GM18499 (cell line): ENCODE data around the gene TNFRSF6B.

Source experiments
- ATAC-seq: cut with Tn5 transposase; IDR thresholded peaks from one replicate; pipeline ENCODE4 v1.9.1; 2021; ENCODE audit warnings: moderate number of reproducible peaks; ENCODE audit not compliant: insufficient read depth, unreplicated experiment

Gene TNFRSF6B

DNA sequence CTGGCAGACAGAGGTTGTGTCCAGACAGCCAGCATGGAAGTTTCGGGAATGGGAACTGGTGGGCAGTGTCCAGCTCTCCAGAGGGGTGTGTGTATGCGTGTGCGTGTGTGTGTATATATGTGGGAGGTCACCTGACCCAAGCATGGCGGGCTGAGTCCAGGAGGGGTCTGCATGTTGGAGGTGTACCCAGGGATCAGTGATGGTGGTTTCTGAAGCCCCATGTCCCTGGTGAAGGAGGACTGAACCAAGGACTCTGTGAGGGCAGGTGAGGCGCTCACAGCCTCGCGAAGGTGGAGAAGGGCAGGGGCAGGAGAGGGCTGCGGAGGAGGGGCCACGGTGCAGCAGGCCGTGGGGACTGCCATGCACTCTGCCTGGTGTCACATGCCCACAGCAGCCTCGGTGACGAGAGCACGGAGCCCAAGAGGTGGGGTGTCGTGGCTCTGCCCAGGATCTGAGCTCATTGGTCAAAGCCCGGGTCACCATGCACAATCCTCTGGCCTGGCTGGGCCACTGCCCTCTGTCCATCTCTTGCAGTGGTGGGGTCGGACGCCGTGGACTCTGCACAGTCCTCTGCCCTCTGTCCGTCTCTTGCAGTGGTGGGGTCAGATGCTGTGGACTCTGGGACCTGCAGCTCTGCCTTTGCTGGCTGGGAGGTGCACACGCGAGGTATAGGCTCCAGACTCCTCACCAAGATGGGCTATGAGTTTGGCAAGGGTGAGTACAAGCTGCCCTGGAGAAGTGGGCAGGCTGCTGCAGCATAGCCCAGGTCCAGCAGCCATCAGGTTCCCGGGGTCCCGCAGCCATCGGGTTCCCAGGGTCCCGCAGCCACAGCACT is 37.9 kb downstream of the TNFRSF6B start:
- ATAC-seq = no peak

DNA sequence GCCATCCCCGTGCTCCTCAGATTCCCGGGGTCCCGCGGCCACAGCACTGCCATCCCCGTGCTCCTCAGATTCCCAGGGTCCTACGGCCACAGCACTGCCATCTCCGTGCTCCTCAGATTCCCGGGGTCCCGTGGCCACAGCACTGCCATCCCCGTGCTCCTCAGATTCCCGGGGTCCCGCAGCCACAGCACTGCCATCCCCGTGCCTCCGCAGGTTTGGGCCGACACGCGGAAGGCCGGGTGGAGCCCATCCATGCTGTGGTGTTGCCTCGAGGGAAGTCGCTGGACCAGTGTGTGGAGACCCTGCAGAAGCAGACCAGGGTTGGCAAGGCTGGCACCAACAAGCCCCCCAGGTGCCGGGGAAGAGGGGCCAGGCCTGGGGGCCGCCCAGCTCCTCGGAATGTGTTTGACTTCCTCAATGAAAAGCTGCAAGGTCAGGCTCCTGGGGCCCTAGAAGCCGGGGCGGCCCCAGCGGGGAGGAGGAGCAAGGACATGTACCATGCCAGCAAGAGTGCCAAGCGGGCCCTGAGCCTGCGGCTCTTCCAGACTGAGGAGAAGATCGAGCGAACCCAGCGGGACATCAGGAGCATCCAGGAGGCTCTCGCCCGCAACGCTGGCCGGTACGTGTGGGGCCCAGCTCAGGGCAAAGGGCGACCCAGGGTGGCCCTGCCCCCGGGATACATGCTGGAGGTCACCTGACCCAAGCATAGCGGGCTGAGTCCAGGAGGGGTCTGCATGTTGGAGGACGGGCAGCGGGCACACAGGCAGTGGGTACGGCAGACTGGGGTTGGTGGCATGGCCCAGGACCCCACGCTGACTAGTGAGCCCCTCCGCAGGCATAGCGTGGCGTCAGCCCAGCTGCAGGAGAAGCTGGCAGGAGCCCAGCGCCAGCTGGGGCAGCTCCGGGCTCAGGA is 38.8 kb downstream of the TNFRSF6B start:
- ATAC-seq = no peak

DNA sequence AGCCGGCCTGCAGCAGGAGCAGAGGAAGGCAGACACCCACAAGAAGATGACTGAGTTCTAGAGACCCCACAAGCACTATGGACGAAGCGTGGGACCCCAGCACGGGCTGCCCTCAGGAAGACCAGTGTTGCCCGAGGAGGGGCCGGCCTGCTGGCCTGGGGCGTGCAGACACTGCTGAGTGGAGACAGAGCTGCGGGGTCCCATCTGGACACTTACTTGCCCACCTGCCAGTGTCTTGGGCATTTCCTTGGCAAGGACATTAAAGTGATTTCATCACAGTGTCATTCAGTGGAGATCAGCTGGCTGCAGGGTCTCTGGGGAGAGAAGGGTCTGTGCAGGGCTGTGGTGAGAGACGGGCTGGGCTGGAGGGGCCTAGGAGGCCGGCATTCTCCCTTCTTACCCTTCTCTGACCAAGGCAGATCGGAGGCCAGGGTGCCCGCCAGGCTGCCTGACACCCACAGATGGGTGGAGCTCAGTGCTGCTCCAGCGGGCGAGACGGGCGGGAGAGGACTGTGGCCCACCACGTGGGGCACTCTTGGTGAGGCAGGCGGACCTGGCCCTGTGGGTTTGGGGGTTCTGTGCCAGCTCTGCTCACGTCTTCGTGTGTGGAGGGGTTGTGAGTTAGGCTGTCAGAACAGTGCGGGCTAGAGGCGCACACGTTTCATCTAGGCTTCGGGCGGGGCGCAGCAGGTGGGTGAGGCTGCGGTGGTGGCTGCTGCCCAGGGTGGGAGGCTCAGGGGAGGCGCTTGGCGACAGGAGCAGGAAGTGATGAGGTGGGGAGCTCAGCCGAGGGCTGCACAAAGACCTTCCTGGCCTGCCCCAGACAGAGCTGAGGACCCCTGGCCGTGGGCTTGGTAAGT is 39.6 kb downstream of the TNFRSF6B start, which contains the start of gene LIME1:
LIME1 (plus strand) TSS at position 806 of the 860 bp plus-strand sequence. CDS start 886 bp downstream, outside the sequence.
- ATAC-seq = no peak

DNA sequence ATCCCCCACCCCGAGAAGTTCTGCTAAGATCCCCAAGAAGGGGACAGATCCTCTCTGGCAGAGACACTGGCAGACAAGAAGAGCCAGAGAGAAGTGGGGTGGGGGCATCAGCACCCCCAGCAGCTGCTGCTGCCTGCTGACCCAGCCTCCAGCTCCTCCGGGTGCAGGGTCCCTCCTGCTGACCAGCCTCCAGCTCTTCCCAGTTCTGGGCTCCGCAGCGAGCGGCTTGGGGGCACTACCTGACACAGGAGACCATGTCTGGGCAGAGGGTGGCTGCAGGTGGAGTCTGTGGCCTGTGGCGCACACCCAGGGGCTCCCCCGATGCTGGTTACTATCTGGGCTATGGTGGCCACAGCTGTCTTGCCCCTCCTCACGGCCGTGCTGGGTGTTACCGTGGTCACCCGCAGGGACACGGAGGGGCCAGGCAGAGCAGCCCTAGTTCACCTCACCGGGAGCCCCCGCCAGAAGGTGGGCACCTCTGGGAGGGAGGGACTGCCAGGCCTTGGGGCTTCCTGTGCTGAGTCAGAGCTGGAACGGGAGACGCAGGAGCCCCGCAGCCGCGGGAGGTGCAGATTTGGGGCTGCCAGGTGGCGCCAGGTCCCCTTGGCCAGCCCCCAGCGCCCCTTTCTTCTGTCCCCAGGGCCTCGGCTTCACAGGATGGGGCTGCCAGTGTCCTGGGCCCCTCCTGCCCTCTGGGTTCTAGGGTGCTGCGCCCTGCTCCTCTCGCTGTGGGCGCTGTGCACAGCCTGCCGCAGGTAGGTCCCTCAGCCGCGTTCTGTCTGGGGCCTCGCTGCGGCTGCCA is 40.6 kb downstream of the TNFRSF6B start:
- ATAC-seq = no peak

DNA sequence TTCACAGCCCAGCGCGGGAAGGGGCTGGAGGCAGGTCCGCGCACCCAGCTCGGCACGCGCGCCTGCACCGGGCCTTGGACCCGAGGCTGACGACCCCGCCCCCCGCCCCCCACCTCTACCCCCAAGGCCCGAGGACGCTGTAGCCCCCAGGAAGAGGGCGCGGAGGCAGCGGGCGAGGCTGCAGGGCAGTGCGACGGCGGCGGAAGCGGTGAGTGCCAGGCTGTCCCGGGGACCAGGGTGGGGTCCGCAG is 41.2 kb downstream of the TNFRSF6B start:
- no peak for ATAC-seq

DNA sequence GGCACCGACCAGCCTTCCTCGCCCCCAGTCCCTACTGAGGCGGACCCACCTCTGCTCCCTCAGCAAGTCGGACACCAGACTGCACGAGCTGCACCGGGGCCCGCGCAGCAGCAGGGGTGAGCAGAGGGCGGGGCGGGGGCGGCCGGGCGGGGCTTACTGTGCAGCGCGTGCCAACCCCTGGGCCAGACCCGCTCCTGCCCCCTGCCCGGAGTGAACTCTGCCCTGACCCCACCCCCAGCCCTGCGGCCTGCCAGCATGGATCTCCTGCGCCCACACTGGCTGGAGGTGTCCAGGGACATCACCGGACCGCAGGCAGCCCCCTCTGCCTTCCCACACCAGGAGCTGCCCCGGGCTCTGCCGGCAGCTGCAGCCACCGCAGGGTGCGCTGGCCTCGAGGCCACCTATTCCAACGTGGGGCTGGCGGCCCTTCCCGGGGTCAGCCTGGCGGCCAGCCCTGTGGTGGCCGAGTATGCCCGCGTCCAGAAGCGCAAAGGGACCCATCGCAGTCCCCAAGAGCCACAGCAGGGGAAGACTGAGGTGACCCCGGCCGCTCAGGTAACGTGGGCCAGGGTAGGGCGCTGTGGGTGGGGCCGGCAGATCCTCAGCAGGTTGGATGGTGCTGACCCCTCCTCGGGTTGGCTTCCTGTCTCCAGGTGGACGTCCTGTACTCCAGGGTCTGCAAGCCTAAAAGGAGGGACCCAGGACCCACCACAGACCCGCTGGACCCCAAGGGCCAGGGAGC is 41.7 kb downstream of the TNFRSF6B start:
- no peak for ATAC-seq

DNA sequence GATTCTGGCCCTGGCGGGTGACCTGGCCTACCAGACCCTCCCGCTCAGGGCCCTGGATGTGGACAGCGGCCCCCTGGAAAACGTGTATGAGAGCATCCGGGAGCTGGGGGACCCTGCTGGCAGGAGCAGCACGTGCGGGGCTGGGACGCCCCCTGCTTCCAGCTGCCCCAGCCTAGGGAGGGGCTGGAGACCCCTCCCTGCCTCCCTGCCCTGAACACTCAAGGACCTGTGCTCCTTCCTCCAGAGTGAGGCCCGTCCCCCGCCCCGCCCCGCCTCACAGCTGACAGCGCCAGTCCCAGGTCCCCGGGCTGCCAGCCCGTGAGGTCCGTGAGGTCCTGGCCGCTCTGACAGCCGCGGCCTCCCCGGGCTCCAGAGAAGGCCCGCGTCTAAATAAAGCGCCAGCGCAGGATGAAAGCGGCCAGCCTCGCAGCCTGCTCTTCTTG is 42.3 kb downstream of the TNFRSF6B start:
- ATAC-seq = no peak

DNA sequence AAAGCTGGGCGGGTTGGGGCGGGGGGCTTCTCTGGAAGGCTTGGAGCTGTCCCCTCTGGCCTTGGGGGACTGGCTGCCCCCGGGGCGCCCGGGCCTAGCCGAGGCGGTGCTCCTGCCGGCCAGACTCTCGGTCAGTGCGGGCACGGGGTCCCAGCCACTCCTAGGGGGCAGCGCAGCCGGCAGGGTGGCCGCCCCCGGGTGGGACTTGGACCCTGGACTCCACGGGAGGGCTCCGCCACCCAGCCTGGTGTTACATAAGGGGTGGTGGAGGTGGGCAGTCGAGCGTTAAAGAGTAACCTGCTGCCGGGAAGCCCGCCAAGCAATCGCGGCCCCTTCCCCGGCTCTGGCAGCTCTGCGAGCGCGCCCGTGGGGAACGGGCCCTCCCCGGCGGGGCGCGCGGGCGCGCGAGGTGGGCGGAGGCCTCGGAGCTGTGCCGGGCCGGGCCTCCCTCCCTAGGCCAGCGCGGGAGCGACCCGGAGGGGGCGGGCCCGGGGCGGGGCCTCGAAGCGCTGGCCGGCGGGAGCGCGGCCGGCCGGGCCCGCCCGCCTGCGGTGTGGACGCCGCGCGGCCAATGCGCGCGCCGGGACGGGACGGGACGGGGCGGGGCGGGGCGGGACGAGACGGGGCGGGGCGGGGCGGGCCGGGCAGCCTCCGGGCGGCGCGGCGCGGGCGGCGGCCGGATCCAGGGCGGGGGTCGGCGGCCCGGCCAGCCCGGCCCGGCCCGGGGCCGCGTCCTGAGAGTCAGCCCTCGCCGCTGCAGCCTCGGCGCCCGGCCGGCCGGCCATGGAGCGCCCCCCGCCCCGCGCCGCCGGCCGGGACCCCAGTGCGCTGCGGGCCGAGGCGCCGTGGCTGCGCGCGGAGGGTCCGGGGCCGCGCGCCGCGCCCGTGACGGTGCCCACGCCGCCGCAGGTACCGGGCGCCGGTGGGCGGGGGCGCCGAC is 42.9 kb downstream of the TNFRSF6B start, which contains the start of gene SLC2A4RG:
SLC2A4RG (plus strand) TSS at position 647 of the 940 bp plus-strand sequence; CDS start at position 784, 137 bp downstream.
- ATAC-seq = no peak

DNA sequence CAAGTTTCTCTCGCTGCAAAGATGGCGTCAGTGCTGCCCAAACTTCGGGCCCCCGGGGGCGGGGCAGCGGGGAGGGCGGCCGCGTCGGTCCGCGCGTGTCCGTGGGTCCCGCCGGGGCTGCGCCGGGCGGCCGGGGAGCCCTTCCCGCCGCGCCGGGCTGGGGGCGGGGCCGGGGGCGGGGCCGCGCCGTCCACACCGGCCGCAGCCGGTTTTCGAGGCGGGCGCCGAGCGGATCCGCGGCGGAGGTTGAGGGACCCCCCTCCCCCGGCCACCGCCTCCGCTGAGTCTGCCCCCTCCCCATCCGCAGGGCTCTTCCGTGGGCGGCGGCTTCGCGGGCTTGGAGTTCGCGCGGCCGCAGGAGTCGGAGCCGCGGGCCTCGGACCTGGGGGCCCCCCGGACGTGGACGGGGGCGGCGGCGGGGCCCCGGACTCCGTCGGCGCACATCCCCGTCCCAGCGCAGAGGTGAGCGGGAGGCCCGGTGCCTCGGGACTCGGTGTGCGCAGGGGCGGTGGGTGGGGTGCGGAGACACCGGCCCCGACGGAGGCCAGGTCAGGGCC is 43.7 kb downstream of the TNFRSF6B start:
- ATAC-seq = no peak

DNA sequence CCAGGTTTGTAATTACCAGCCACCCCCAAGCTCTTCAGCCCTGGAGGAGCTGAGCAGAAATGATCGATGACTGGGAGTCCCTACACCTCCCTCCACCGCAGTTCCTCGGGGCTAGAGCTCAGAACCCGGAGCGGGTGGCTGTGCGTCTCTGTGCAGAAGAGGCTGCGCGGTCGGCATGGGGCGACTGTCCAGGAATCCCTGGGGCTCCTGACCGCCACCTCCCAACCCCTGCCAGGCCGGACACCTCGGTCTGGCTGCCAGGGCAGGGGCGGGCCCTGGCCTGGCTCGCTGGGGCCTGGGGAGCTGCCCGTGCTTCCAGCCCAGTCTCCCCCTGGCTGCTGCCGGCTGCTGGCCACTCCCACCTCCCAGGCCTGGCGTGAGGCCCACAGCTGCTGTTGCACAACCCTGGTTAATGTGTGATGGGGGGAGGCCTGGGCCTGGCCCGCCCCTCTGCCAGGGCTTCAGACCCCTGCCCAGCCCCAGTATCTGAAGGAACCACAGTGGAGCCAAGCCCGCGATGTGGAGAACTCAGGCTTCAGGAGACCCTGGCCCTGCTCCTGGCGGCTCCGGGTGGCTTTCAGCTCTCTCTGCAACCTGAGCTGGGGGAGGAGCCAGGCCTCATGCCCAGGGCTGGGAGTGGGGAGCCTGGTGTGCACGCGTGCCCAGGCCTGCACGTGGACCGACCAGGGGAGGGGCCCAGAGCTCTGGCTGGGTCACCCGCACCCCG is 44.3 kb downstream of the TNFRSF6B start:
- ATAC-seq = no peak

DNA sequence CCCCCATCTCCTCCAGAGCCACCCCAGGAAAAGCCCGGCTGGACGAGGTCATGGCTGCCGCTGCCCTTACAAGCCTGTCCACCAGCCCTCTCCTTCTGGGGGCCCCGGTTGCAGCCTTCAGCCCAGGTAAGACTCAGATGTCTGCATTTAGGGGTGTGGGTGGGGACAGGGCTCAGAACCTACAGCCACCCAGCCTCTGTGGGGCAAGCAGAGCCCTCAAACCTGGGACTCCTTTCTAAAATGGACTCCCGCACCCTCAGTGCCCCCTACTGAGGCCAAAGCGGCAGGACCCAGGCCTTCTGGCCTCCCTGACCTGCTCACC is 44.9 kb downstream of the TNFRSF6B start:
- no peak for ATAC-seq

DNA sequence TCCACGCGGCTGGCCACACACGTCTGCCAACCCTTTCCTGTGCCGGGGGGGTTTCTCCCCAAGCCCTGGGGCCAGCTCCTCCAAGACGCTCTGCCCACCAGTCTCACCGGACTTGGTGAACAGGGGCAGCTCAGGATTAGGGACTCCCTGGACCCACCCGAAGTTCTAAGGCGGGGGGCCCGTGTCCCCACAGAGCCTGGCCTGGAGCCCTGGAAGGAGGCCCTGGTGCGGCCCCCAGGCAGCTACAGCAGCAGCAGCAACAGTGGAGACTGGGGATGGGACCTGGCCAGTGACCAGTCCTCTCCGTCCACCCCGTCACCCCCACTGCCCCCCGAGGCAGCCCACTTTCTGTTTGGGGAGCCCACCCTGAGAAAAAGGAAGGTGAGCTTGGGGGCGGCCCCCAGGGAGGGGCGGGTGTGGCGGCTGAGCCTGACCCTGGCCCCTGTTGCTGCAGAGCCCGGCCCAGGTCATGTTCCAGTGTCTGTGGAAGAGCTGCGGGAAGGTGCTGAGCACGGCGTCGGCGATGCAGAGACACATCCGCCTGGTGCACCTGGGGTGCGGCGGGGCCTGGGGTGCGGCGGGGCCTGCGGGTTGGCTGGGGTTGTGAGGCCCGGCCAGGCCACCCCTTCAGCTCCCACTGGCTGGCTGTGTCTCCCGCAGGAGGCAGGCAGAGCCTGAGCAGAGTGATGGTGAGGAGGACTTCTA is 45.4 kb downstream of the TNFRSF6B start:
- ATAC-seq = no peak

DNA sequence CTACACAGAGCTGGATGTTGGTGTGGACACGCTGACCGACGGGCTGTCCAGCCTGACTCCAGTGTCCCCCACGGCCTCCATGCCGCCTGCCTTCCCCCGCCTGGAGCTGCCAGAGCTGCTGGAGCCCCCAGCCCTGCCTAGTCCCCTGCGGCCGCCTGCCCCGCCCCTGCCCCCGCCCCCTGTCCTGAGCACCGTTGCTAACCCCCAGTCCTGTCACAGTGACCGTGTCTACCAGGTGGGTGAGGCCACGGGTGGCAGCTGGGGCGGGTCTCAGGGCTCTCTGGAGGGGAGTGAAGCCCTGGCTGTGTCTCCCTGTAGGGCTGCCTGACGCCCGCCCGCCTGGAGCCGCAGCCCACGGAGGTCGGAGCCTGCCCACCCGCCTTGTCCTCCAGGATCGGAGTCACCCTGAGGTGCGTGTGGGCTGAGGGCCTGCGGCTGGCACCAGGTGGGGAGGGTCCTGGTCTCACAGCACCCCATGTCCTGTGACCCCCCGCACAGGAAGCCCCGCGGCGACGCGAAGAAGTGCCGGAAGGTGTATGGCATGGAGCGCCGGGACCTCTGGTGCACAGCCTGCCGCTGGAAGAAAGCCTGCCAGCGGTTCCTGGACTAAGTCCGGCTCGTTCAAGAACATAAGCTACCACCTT is 46.1 kb downstream of the TNFRSF6B start:
- no peak for ATAC-seq

DNA sequence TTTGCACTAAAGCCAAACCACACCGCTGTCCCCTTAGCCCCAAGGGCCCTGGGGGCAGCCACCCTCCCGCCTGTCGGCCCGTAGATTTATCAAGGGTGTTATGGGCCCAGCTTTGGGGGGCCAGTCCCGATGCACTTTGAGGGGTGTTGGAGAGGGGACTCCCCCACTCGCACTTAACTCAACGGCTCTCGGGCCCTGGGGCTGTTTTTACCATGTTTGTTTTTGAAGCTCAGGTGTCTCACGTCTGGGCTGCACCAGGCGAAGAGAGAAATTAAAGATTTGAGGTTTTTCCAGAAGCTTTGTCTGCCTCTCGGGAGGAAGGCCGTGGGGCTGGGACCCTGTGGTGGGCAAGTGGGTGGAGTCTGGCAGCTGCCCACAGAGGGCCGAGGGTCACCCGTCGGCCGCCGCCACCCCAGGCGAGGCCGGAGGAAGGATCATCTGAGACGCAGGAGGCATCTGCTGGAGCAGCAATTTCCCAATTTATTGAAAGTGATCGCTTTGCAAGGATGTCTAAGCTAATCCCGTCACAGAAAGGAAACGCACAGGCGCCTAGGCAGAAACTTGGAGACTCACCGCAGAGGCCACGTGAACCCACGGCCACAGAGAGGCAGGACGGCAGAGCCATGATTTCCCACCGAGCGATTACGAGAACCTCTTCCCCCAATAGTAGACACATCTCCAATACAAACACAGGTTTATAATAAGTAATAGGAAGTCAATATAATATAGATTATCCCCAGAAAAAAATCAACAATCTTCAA is 46.9 kb downstream of the TNFRSF6B start:
- ATAC-seq = no peak

DNA sequence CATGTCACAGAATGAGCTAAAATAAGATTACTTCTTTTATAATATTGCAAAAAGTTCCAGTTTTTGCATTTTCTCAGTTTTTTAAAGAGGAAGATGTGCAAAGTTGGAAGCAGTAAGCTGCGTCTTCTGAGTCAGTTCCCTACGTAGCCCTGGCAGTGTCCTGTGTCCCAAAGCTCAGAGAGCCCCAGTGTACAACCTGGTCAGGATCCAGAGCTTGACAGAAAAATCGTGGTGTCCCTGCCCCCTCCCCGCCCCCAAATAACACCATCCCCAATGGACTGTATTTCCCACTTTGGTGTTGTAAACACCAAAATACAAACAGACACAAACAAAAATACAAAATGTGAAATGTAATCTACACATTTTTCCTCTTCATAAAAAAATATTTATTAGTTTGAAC is 47.7 kb downstream of the TNFRSF6B start:
- no peak for ATAC-seq
